Transverse colon (tissue), 4 donors: Measurements from ENCODE around the gene RBM47. TPM values are rescaled to one million over a fixed set of nuclear protein-coding genes. Genes with fewer than 3 reads are reported as not detected.

Source experiments
- DNase-seq: peaks from one replicate; pipeline ENCODE4 v3.0.0-alpha.2; 2019
- H3K27ac ChIP-seq, 4 donors: fragments of 200-600 bp; sonication (generic); 2 replicates each; pipeline ENCODE4 v1.5.1; 2016 to 2018; ENCODE audit warnings: inconsistent platforms in 4 of 4
- H3K27me3 ChIP-seq: fragments of 200-600 bp; sonication (generic); 2 replicates; pipeline ENCODE4 v1.5.1; 2017; ENCODE audit warnings: inconsistent platforms
- H3K36me3 ChIP-seq, 4 donors: fragments of 200-600 bp; sonication (generic); 2 replicates each; pipeline ENCODE4 v1.5.1; 2017 to 2019; ENCODE audit warnings: inconsistent platforms in 4 of 4
- H3K4me1 ChIP-seq, 4 donors: fragments of 200-600 bp; sonication (generic); 2 replicates each; pipeline ENCODE4 v1.5.1; 2017 to 2020; ENCODE audit warnings: inconsistent platforms in 4 of 4
- H3K4me3 ChIP-seq, 4 donors: fragments of 200-600 bp; sonication (generic); 1 replicate in 1 of 4; 2 replicates in 3 of 4; pipeline versions ENCODE4 v1.5.1 to v1.6.1; 2017 to 2019; ENCODE audit warnings: inconsistent platforms in 4 of 4
- H3K9me3 ChIP-seq, 2 donors: fragments of 200-600 bp; sonication (generic); 2 replicates each; pipeline ENCODE4 v1.5.1; 2017 to 2019; ENCODE audit warnings: inconsistent platforms in 2 of 2
- EP300 ChIP-seq: sonication (generic); formaldehyde crosslinking; IDR thresholded peaks from one replicate; pipeline ENCODE4 v1.6.1; 2017; ENCODE audit warnings: antibody characterized with exemption, low read depth
- POLR2A ChIP-seq: fragments of 450-650 bp; IDR thresholded peaks from one replicate; pipeline ENCODE4 v1.6.1; 2016; ENCODE audit warnings: antibody characterized with exemption, mild to moderate bottlenecking, moderate library complexity
- POLR2AphosphoS5 ChIP-seq, 3 donors: sonication (generic); formaldehyde crosslinking; IDR thresholded peaks; one replicate each; pipeline ENCODE4 v1.6.1; 2016; ENCODE audit warnings: antibody characterized with exemption in 3 of 3
- WGBS, 2 donors: methylation state at CpG; one replicate each; pipeline ENCODE4 v1.1.5; 2018; ENCODE audit warnings: low coverage in 1 of 2; 5-methylcytosine and 5-hydroxymethylcytosine counted together
- in situ Hi-C, 4 donors: fragments of 200-750 bp; cut with MboI; loops; one replicate each; pipeline versions ENCODE4 v1.15.0 to v1.15.1; 2017; ENCODE audit warnings: low sequenced_read_pairs in 3 of 4, low pct_ligation_motif_present in 1 of 4, low pct_unique_long_range_greater_than_20kb in 1 of 4
- intact Hi-C: fragments of 100-400 bp; cut with DNase I; formaldehyde crosslinking; loops from one replicate; pipeline ENCODE4 v1.15.1; 2023; ENCODE audit warnings: low total_unique reads
- total RNA-seq, 4 donors: library from RNA; depleted of rRNA; stranded (reverse); fragments of >200 nt; gene quantifications; one replicate each; pipeline ENCODE4 v1.1.0, GENCODE V29; 2016
- TF ChIP-seq, protein P1 (sequence below), 5 experiments: fragments of 200-600 bp in 3 of 5; fragments of 450-650 bp in 2 of 5; sonication (generic) in 3 of 5; IDR thresholded peaks; 1 replicate in 2 of 5; 2 replicates in 3 of 5; pipeline ENCODE4 v1.5.1; 2016 to 2017; ENCODE audit warnings: antibody characterized with exemption in 5 of 5, inconsistent platforms in 3 of 5, mild to moderate bottlenecking in 2 of 5, moderate library complexity in 1 of 5

RBM47 gene
- total RNA-seq, 4 donors from 2014 or later = 273 to 667 (median 572) TPM

- H3K4me3 ChIP-seq = no peak overlapping the region
- no peak for DNase-seq
- no peaks in the 10 kb centered on the region for H3K36me3 ChIP-seq
- H3K27me3 ChIP-seq = no peaks in the 10 kb centered on the region
- no peaks in the 10 kb centered on the region for H3K9me3 ChIP-seq
- H3K4me1 ChIP-seq = peaks cover 0 to 78% (median 17%) of the 10 kb centered on the region in 4 donors
- in situ Hi-C loops = no loop called here
- no peak overlapping the region for H3K27ac ChIP-seq
- TF ChIP-seq, protein P1, sequence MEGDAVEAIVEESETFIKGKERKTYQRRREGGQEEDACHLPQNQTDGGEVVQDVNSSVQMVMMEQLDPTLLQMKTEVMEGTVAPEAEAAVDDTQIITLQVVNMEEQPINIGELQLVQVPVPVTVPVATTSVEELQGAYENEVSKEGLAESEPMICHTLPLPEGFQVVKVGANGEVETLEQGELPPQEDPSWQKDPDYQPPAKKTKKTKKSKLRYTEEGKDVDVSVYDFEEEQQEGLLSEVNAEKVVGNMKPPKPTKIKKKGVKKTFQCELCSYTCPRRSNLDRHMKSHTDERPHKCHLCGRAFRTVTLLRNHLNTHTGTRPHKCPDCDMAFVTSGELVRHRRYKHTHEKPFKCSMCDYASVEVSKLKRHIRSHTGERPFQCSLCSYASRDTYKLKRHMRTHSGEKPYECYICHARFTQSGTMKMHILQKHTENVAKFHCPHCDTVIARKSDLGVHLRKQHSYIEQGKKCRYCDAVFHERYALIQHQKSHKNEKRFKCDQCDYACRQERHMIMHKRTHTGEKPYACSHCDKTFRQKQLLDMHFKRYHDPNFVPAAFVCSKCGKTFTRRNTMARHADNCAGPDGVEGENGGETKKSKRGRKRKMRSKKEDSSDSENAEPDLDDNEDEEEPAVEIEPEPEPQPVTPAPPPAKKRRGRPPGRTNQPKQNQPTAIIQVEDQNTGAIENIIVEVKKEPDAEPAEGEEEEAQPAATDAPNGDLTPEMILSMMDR (IDR thresholded peaks at IDR 0.05) = no peak
- TF ChIP-seq POLR2A (no peak), EP300 (no peak), POLR2AphosphoS5 (IDR thresholded peaks at IDR 0.05) (no peak)
- intact Hi-C loops = no loop called here
Observed at GRCh38 chr4:40489961-40490360, 139.7 kb downstream of the RBM47 start.

- WGBS, 2 donors = 60 to 85% methylated on average over 1 of the region's 1 CpG
- H3K27ac ChIP-seq = no peak overlapping the region
- intact Hi-C loops = no loop called here
- no peaks in the 10 kb centered on the region for H3K9me3 ChIP-seq
- no peaks in the 10 kb centered on the region for H3K27me3 ChIP-seq
- no peak for TF ChIP-seq EP300
- TF ChIP-seq POLR2AphosphoS5 (IDR thresholded peaks at IDR 0.05) = no peak
- no peak for TF ChIP-seq POLR2A
- TF ChIP-seq, protein P1 (IDR thresholded peaks at IDR 0.05) = no peak
- peaks cover 0 to 48% (median 8%) of the 10 kb centered on the region in 4 donors for H3K4me1 ChIP-seq
- no peak overlapping the region for H3K4me3 ChIP-seq
- in situ Hi-C loops = no loop called here
- no peak for DNase-seq
- no peaks in the 10 kb centered on the region for H3K36me3 ChIP-seq
Observed at GRCh38 chr4:40486534-40486933, 143.1 kb downstream of the RBM47 start.

DNA sequence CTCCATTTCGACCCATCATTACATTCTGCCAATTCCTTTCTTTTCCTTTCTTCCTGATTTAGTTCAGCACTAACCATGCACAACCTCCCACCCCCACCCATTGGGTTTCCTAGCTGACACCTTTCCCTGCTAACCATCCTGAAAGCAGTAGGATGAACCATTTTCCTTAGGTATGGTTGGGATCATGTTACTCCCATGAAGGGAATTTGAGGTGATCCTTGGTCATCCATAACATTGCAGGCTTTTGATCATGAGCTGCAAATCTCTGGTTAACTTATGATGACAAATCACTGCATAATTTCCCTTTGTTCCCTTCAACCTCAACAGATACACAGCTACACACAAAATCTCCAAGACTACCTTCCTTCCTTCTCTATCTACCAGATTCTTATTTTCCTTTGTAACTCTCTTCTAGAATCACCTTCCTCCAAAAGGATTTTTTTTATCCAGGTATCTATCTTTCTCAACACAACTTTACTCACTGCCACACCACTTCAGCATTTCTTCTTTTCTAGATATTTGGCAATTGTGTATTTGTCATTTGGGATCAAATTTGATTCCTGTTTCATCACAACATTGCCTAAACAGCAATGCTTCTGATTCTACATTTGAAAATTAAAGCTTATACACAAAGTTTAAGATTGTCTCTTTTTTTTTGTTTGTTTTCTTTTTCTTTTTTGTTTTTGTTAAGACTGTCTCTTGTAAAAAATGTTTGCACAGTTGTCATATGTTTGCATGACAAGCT is 145.1 kb downstream of the RBM47 start:
- Histone ChIP-seq H3K4me3 (no peak overlapping the region), H3K36me3 (no peaks in the 10 kb centered on the region), H3K27me3 (no peaks in the 10 kb centered on the region), H3K4me1 (peaks cover 0 to 30% (median 6%) of the 10 kb centered on the region in 4 donors), H3K27ac (no peak overlapping the region), H3K9me3 (no peaks in the 10 kb centered on the region)
- in situ Hi-C loops (no loop called here), intact Hi-C loops (no loop called here)
- 83 to 84% methylated on average over 1 of the region's 1 CpG for WGBS, 2 donors
- TF ChIP-seq POLR2AphosphoS5 (IDR thresholded peaks at IDR 0.05) = no peak
- TF ChIP-seq, protein P1 (IDR thresholded peaks at IDR 0.05) = no peak
- TF ChIP-seq POLR2A = no peak
- no peak for TF ChIP-seq EP300
- no peak for DNase-seq

DNA sequence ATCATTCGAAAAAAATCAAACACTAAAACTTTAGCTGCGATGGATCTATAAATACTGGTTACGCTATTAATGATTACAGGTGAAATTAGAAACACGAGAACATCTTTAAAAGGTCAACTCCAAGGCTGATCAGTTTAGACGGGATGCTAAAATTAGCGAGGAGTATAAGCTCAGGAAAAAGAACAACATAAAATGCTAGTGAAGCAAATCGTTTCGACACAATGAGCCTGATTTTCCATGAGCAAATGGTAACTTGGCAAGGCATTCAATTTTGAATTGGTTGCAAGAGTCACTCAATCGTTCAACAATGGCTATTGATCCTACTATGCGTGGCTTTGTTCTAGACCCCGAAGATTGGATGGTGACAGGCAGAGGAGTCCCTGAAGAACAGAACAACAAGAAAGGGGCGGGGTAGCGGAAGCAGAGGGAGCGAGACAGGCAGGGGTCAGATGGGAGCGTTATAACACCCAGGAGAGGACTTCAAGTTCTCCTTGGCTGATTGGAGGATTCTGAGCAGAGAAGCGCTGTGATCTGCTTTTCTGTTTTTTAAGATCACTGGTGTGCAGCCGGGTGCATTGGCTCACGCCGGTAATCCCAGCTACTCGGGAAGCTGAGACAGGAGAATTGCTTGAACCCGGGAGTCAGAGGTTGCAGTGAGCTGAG is 146.5 kb downstream of the RBM47 start:
- intact Hi-C loops = no loop called here
- in situ Hi-C loops = no loop called here
- H3K27me3 ChIP-seq = no peaks in the 10 kb centered on the region

More for the DNA sequence above, 146.5 kb downstream of the RBM47 start:
- Histone ChIP-seq H3K9me3 (no peaks in the 10 kb centered on the region), H3K4me1 (peaks cover 0 to 28% (median 4%) of the 10 kb centered on the region in 4 donors), H3K36me3 (no peaks in the 10 kb centered on the region), H3K4me3 (no peak overlapping the region), H3K27ac (no peak overlapping the region)
- TF ChIP-seq POLR2AphosphoS5 (IDR thresholded peaks at IDR 0.05) (no peak), POLR2A (no peak), EP300 (no peak)
- TF ChIP-seq, protein P1 (IDR thresholded peaks at IDR 0.05) = no peak
- DNase-seq = no peak
- 83 to 86% methylated on average over 15 to 21 of the region's 21 CpGs for WGBS, 2 donors
